KMS-11 (cell line): ENCODE measurements around the gene SKAP1.

ENCODE experiments used
- H2AFZ ChIP-seq: fragments of 200-600 bp; sonication (generic); 2 replicates; pipeline ENCODE4 v1.6.1; 2016; ENCODE audit warnings: antibody characterized with exemption, mixed run types, low read depth
- H3K27ac ChIP-seq: fragments of 200-600 bp; sonication (generic); 2 replicates; pipeline ENCODE4 v1.6.1; 2016; ENCODE audit warnings: mild to moderate bottlenecking, mixed run types
- H3K27me3 ChIP-seq: fragments of 200-600 bp; sonication (generic); 2 replicates; pipeline ENCODE4 v1.6.1; 2017; ENCODE audit warnings: mild to moderate bottlenecking, low read depth, mixed run types, moderate library complexity; ENCODE audit not compliant: insufficient read depth
- H3K36me3 ChIP-seq: fragments of 200-600 bp; sonication (generic); 2 replicates; pipeline ENCODE4 v1.6.1; 2017; ENCODE audit warnings: mild to moderate bottlenecking, mixed run types; ENCODE audit not compliant: insufficient read depth
- H3K4me1 ChIP-seq: fragments of 200-600 bp; sonication (generic); 2 replicates; pipeline ENCODE4 v1.6.1; 2016; ENCODE audit warnings: mild to moderate bottlenecking, low read depth, mixed run types; ENCODE audit not compliant: poor library complexity, severe bottlenecking
- H3K4me2 ChIP-seq: fragments of 200-600 bp; sonication (generic); 2 replicates; pipeline ENCODE4 v1.7.0; 2016; ENCODE audit warnings: mild to moderate bottlenecking, mixed run types
- H3K4me3 ChIP-seq: fragments of 200-600 bp; sonication (generic); IDR thresholded peaks from 2 replicates; pipeline ENCODE4 v1.6.1; 2017; ENCODE audit warnings: low read depth, low read length, mixed read lengths; ENCODE audit not compliant: insufficient read depth
- H3K79me2 ChIP-seq: fragments of 200-600 bp; sonication (generic); 2 replicates; pipeline ENCODE4 v1.6.1; 2016; ENCODE audit warnings: low read depth, mixed run types; ENCODE audit not compliant: insufficient read depth
- H3K9ac ChIP-seq: fragments of 200-600 bp; sonication (generic); 2 replicates; pipeline ENCODE4 v1.6.1; 2016; ENCODE audit warnings: mild to moderate bottlenecking, mixed run types
- H4K20me1 ChIP-seq: fragments of 200-600 bp; sonication (generic); 2 replicates; pipeline ENCODE4 v1.6.1; 2016; ENCODE audit warnings: mild to moderate bottlenecking, mixed run types; ENCODE audit not compliant: insufficient read depth
- TF ChIP-seq, protein P1 (sequence below): fragments of 200-600 bp; sonication (generic); conservative IDR thresholded peaks from 2 replicates; pipeline ENCODE4 v1.6.1; 2017; ENCODE audit warnings: low read depth, mild to moderate bottlenecking, antibody characterized with exemption, low read length, moderate library complexity, mixed read lengths

Gene SKAP1

DNA sequence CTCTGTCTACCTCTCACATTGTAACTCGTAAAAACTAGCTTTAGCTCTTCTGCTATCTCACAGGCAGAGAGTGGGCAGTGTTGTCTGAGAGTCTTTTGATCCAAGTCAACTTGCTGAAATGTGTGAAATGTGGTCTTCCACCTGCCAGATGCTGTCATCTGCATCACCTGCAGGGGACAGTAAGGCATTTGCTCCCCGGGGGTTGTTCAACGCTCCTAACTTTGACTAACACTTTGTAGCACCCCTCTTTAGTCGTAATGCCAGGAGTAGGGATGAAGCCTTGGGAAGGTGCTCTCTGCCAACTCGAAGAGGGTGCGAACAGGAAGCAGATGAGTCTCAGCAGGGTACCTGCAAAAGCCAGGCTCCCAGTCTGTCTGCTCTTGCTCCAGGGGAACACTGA lies 286.4 kb downstream of the SKAP1 start:
- Histone ChIP-seq H3K36me3 (no peaks in the 10 kb centered on the region), H2AFZ (no peak overlapping the region), H3K4me2 (no peak overlapping the region), H3K79me2 (no peaks in the 10 kb centered on the region), H3K4me3 (no peak overlapping the region), H3K27me3 (no peaks in the 10 kb centered on the region), H3K4me1 (peaks cover 6% of the 10 kb centered on the region), H3K27ac (no peak overlapping the region), H4K20me1 (no peaks in the 10 kb centered on the region), H3K9ac (no peak overlapping the region)
- TF ChIP-seq, protein P1, sequence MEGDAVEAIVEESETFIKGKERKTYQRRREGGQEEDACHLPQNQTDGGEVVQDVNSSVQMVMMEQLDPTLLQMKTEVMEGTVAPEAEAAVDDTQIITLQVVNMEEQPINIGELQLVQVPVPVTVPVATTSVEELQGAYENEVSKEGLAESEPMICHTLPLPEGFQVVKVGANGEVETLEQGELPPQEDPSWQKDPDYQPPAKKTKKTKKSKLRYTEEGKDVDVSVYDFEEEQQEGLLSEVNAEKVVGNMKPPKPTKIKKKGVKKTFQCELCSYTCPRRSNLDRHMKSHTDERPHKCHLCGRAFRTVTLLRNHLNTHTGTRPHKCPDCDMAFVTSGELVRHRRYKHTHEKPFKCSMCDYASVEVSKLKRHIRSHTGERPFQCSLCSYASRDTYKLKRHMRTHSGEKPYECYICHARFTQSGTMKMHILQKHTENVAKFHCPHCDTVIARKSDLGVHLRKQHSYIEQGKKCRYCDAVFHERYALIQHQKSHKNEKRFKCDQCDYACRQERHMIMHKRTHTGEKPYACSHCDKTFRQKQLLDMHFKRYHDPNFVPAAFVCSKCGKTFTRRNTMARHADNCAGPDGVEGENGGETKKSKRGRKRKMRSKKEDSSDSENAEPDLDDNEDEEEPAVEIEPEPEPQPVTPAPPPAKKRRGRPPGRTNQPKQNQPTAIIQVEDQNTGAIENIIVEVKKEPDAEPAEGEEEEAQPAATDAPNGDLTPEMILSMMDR, result no peak

DNA sequence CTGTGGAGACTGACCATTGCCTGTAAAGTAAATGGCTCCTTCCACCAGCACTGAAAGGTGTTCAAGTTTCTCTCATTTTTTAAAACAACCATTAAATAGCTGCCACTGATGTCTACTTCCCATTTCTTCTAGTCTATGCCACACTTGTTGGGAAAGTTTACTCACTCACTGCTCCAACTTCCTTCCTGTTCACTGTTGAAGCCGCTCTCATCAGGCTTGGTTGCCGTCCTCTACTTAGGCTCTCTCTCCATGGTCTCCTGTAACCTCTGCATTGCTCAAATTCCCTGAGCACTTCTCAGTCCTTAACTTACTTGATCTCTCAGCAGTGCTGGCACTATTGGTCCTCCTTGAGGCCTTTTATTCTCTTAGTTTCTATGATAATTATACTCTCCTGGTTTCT lies 290.1 kb downstream of the SKAP1 start:
- H3K4me3 ChIP-seq, result no peak overlapping the region
- H3K79me2 ChIP-seq, result no peaks in the 10 kb centered on the region
- TF ChIP-seq, protein P1, result no peak
- H3K4me1 ChIP-seq, result no peaks in the 10 kb centered on the region
- no peak overlapping the region for H3K9ac ChIP-seq
- H3K27ac ChIP-seq, result no peak overlapping the region
- no peaks in the 10 kb centered on the region for H3K36me3 ChIP-seq
- H3K27me3 ChIP-seq, result no peaks in the 10 kb centered on the region
- no peak overlapping the region for H3K4me2 ChIP-seq
- H4K20me1 ChIP-seq, result no peaks in the 10 kb centered on the region
- H2AFZ ChIP-seq, result no peak overlapping the region

DNA sequence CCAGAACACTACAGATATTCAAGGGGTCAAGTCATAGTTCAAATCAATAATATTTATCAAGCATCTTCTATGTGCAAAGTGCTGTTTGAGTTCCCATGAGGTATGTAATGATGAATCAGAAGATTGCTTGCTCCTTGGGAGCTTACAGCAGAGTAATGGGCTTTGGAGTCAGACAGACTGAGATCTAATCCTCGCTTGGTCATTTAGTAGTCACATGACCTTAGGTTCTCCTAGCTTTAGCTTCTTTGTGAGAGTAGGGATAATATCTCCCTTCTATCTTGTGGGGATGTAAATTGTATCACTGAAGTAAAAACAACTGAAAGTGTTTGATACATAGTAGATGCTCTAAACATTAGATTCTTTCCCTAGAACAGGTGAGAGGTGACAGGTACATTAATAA lies 292.4 kb downstream of the SKAP1 start:
- Histone ChIP-seq H3K27ac (no peak overlapping the region), H3K4me2 (no peak overlapping the region), H3K79me2 (no peaks in the 10 kb centered on the region), H3K9ac (no peak overlapping the region), H3K36me3 (no peaks in the 10 kb centered on the region), H3K27me3 (no peaks in the 10 kb centered on the region), H3K4me3 (no peak overlapping the region), H2AFZ (no peak overlapping the region), H3K4me1 (peaks cover 3% of the 10 kb centered on the region), H4K20me1 (no peaks in the 10 kb centered on the region)
- TF ChIP-seq, protein P1, result no peak

DNA sequence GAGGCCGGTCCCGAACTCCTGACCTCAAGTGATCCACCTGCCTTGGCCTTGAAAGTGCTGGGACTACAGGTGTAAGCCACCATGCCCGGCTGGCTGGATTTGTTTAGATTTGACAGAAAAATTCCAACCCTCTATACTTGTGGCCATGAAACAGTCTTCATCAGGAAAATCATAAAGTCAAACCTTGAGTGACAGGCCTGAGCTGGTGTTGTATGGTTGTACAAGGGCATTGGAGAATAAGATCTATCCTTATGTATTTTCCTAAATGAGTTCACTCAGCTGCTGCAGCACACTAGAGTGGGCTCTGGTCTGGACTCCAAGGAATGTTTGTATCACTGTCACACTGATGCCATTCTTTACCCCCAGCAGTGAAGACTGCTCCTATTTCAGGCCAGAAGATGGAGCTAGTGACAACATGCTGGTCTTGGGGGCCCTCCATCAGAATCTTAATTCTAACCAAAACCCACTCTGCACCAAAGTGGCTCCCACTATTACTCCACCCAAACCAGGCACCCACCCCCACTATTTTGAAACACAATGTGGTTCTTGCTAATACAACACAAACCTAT lies 295.0 kb downstream of the SKAP1 start:
- Histone ChIP-seq H3K4me1 (peaks cover 14% of the 10 kb centered on the region), H3K4me2 (no peak overlapping the region), H3K36me3 (no peaks in the 10 kb centered on the region), H3K9ac (no peak overlapping the region), H3K27ac (no peak overlapping the region), H4K20me1 (no peaks in the 10 kb centered on the region), H3K79me2 (no peaks in the 10 kb centered on the region), H2AFZ (no peak overlapping the region), H3K4me3 (no peak overlapping the region), H3K27me3 (no peaks in the 10 kb centered on the region)
- TF ChIP-seq, protein P1, result 0 out of 2 replicates have a peak, but pooled peaks have one; percentile 27
